Subcutaneous abdominal adipose tissue (tissue), 5 donors: ENCODE data around the gene ADAMTS18.

Experiments used
- H3K27ac ChIP-seq: one replicate; pipeline ENCODE4 v1.7.0; 2013; ENCODE audit warnings: low read depth, mild to moderate bottlenecking, inconsistent platforms, low read length, moderate library complexity
- H3K27me3 ChIP-seq, 5 donors: one replicate each; pipeline ENCODE4 v1.7.0; 2013; ENCODE audit warnings: low read length in 5 of 5, inconsistent platforms in 1 of 5; ENCODE audit not compliant: control insufficient read depth in 5 of 5, insufficient read depth in 4 of 5
- H3K36me3 ChIP-seq, 5 donors: one replicate each; pipeline ENCODE4 v1.7.0; 2013; ENCODE audit warnings: low read length in 5 of 5; ENCODE audit not compliant: control insufficient read depth in 5 of 5, insufficient read depth in 5 of 5
- H3K4me1 ChIP-seq, 5 donors: one replicate each; pipeline ENCODE4 v1.7.0; 2013; ENCODE audit warnings: low read length in 5 of 5, mild to moderate bottlenecking in 3 of 5, moderate library complexity in 1 of 5; ENCODE audit not compliant: control insufficient read depth in 5 of 5, insufficient read depth in 5 of 5
- H3K4me3 ChIP-seq, 5 donors: one replicate each; pipeline ENCODE4 v1.7.0; 2013; ENCODE audit warnings: low read length in 5 of 5, low read depth in 1 of 5
- H3K9ac ChIP-seq, 5 donors: one replicate each; pipeline ENCODE4 v1.7.0; 2013; ENCODE audit warnings: low read length in 5 of 5, mild to moderate bottlenecking in 4 of 5, moderate library complexity in 3 of 5
- H3K9me3 ChIP-seq, 5 donors: one replicate each; pipeline ENCODE4 v1.7.0; 2013; ENCODE audit warnings: low read length in 5 of 5; ENCODE audit not compliant: control insufficient read depth in 5 of 5
- donor health status: healthy.
- donor health status: healthy.
- donor health status: healthy.
- donor health status: healthy.
- donor health status: healthy.

Gene ADAMTS18

DNA sequence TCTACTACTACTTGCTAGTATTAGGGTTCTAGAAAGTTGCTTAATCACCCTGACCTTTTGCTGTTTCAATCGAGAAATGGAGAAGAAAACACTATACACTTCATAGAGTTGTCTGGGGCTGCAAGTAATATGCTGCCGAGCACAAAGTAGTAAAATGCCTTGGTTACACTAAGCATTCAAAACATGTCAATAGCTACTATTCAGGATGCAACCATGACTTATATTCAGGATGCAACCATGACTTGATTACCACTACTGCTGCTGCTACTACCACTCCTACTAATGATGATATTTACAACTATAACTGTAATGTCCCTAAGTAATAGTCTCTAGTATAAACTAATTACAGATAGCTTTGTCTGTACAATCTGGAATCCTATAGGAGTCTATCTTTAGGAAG, 35.3 kb downstream of the ADAMTS18 start:
- Histone ChIP-seq H3K36me3 (no peaks in the 10 kb centered on the region), H3K4me3 (no peak overlapping the region), H3K9ac (no peak overlapping the region), H3K9me3 (no peaks in the 10 kb centered on the region), H3K4me1 (peaks cover 0 to 43% (median 0%) of the 10 kb centered on the region in 5 donors), H3K27me3 (no peaks in the 10 kb centered on the region), H3K27ac (no peak overlapping the region)

DNA sequence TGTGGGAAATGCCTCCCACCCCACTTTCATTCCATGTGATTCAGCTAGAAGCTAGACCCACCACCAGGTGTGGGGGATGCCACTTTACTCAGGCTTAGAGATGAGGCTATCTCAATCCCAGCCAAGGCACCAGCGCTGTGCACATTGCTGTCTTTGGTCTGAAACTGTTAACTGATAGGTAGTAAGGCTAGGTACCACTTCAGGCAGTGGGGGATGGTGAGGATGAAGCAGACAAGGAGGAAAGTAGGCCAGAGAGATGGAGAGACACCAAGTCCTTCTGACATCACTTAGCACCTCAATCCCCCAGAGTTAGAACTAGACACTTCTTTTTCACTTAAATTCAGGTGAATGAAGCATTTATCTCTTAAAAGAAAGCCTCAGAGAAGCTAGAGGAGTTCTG, 35.8 kb downstream of the ADAMTS18 start:
- Histone ChIP-seq H3K4me1 (peaks cover 0 to 38% (median 0%) of the 10 kb centered on the region in 5 donors), H3K27ac (no peak overlapping the region), H3K9ac (no peak overlapping the region), H3K27me3 (no peaks in the 10 kb centered on the region), H3K9me3 (no peaks in the 10 kb centered on the region), H3K4me3 (no peak overlapping the region), H3K36me3 (no peaks in the 10 kb centered on the region)

DNA sequence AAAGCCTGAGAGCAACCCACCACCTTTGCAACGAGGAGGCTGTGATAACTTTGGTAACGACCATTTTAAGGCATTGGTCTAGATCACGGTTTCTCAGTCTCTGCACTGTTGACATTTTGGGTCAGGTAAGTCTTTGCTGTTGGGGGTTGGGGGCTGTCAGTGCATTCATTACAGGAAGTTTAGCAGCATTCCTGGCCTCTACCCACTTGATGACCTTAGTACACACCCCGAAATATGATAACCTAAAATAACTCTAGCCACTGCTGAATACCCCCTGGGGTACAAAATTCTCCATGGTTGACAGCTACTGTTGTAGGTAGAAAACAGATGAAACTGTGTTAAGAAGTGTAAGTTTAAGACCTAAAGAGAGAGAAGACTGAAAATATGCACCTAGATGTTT, 36.3 kb downstream of the ADAMTS18 start:
- no peaks in the 10 kb centered on the region for H3K36me3 ChIP-seq

DNA sequence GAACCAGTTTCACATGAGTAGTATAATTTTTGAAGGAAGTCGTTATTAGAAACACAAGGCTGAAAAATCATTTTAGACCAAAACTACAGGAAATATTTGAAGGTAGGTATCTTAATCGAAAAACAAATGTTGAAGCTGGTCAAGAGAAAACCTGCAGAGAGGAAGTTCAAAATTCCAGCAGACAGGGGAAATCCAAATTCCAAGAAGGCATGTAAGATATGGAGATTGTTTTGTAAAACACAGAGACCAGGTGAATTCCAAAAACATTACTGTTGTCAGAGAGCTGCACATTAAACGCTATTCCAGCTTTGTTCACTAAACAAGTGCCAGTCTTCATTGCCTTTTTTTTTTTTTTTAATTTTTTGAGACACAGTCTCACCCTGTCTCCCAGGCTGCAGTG, 38.4 kb downstream of the ADAMTS18 start:
- Histone ChIP-seq H3K9me3 (no peaks in the 10 kb centered on the region), H3K27ac (no peak overlapping the region), H3K9ac (no peak overlapping the region), H3K4me1 (peaks cover 0 to 17% (median 0%) of the 10 kb centered on the region in 5 donors), H3K36me3 (no peaks in the 10 kb centered on the region), H3K4me3 (no peak overlapping the region), H3K27me3 (no peaks in the 10 kb centered on the region)

More for the DNA sequence above, 36.3 kb downstream of the ADAMTS18 start:
- H3K27ac ChIP-seq, result no peak overlapping the region
- no peak overlapping the region for H3K9ac ChIP-seq
- H3K27me3 ChIP-seq, result no peaks in the 10 kb centered on the region
- H3K4me1 ChIP-seq, result peaks cover 0 to 35% (median 0%) of the 10 kb centered on the region in 5 donors
- H3K9me3 ChIP-seq, result no peaks in the 10 kb centered on the region
- H3K4me3 ChIP-seq, result no peak overlapping the region

DNA sequence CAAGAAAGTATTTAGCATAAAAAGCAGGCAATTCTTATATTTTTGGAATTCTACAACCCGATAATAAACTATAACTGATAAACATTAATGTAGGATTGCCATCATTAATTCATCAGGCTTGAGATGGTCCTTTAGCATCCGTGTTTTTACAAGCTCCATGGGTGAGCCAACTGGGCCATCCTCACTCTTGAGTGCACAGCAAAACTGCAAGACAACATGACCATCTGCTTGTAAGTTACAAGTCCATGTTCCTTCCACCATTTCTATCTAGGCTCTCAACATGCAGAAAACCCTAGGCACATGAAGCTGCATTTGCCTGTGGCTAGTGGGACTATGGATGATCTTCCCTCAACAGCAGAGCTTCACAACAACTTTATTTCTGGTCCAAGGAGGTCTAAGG, 40.1 kb downstream of the ADAMTS18 start:
- peaks cover 0 to 12% (median 0%) of the 10 kb centered on the region in 5 donors for H3K4me1 ChIP-seq
- no peak overlapping the region for H3K9ac ChIP-seq
- H3K9me3 ChIP-seq, result no peaks in the 10 kb centered on the region
- H3K27me3 ChIP-seq, result no peaks in the 10 kb centered on the region
- no peaks in the 10 kb centered on the region for H3K36me3 ChIP-seq
- no peak overlapping the region for H3K4me3 ChIP-seq
- no peak overlapping the region for H3K27ac ChIP-seq

DNA sequence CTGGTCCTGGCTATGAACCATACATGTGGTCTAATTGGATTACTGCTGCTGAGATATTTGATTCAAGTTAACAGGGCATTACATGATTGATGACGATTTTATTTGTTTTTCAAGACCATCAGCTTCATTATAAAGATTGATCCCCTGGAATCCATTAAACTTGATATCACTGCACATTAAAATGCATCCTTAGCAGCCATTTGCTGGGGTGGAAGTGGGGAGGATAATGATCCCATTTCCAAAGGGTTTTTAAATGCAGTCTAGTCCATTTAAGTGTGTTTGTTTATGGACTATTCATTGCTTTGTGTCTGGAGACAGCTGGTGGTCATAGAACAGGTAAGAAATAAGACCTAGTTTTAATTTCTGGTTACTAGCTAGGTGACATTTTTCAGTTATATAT, 40.9 kb downstream of the ADAMTS18 start:
- Histone ChIP-seq H3K9me3 (no peaks in the 10 kb centered on the region), H3K9ac (no peak overlapping the region), H3K4me1 (peaks cover 0 to 12% (median 0%) of the 10 kb centered on the region in 5 donors), H3K36me3 (peaks cover 0 to under 1% (median 0%) of the 10 kb centered on the region in 5 donors), H3K4me3 (no peak overlapping the region), H3K27me3 (no peaks in the 10 kb centered on the region), H3K27ac (no peak overlapping the region)

DNA sequence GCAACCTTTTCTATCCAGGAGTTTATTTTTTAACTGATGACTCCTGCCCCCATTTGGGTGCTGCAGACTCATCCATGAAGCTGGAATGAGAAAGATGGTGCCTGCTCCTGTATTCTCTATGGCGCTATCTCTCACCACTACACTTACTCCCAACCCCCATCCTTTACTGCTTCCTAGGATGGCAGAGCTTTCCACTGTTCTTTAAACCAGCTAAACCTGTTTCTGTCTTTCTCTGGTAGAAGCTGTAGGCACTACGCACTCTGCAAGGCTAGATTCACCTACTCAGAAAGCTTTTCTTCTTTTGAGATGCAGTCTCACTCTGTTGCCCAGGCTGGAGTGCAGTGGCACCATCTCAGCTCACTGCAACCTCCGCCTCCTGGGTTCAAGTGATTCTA, 47.0 kb downstream of the ADAMTS18 start:
- no peak overlapping the region for H3K27ac ChIP-seq
- H3K27me3 ChIP-seq, result no peaks in the 10 kb centered on the region
- H3K36me3 ChIP-seq, result peaks cover 0 to 3% (median 0%) of the 10 kb centered on the region in 5 donors
- peaks cover 0 to 16% (median 4%) of the 10 kb centered on the region in 5 donors for H3K4me1 ChIP-seq
- H3K4me3 ChIP-seq, result no peak overlapping the region
- no peak overlapping the region for H3K9ac ChIP-seq
- no peaks in the 10 kb centered on the region for H3K9me3 ChIP-seq

DNA sequence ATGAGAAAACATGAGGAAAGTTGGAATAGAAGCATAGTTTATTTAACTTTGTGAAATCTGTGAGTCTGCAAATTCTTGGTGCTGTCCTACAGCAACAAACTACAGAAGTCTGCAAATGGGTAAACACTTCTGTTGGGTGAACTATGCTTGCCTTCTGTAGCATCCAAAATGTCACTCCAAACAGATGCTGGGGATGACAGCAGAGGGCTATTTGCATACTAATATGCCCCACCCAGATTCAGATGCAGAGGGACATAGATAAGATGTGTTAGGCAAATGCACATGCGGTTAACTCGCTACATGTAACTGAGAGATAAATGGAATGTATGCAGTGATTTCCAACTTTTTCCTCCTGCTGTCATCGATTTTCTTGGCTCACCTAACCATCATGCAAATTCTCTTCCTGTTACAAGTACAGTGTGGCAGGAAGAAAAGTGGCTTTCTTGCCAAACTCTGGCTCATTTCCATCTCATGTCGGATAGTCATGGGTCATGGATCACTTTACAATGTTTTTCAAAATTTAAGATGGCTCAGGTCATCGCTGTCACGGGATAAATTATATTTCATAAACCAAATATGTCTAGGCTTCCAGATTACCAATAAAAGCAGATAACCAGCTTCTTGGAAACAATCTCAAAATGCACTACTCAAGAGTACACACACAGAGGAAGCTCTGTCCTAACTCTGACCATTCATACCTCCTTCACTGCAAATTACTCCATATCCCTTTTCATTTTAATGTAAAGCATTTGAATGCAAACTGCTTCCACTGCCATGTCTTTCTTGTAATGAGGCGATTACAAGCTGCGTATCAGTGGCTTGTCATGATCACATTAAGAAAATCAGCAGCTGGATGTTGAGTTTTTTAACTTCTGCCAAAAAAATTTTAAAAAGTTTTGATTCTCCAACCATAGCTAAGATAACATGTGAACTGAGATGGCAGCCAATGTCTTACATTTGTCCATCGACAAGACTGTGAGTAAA, 47.7 kb downstream of the ADAMTS18 start:
- Histone ChIP-seq H3K4me3 (no peak overlapping the region), H3K9me3 (no peaks in the 10 kb centered on the region), H3K36me3 (peaks cover 0 to 3% (median 0%) of the 10 kb centered on the region in 5 donors), H3K9ac (no peak overlapping the region), H3K27me3 (no peaks in the 10 kb centered on the region), H3K4me1 (peaks cover 0 to 16% (median 4%) of the 10 kb centered on the region in 5 donors), H3K27ac (no peak overlapping the region)

DNA sequence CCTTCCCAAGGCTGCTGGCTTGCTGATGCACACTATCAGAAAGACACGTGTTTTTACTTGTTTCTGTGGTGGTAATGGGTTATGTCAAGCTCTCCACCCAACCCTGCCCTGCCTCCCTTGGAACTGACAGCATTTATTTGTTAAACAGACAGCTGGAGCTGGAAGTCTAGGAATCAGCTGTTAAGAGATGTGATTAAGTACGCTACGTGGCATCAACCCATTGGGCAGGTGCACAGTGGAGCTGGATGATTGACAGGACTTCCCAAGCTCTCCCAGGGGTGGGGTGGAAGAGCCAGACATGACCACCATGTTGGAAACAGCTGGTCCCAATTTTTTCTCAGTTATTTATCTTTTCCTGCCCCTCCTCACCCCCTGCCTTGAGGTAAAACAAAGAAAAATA, 49.4 kb downstream of the ADAMTS18 start:
- Histone ChIP-seq H3K36me3 (peaks cover 0 to 3% (median 0%) of the 10 kb centered on the region in 5 donors), H3K27me3 (no peaks in the 10 kb centered on the region), H3K4me3 (no peak overlapping the region), H3K9me3 (no peaks in the 10 kb centered on the region), H3K4me1 (peaks cover 0 to 18% (median 4%) of the 10 kb centered on the region in 5 donors), H3K9ac (no peak overlapping the region), H3K27ac (no peak overlapping the region)

DNA sequence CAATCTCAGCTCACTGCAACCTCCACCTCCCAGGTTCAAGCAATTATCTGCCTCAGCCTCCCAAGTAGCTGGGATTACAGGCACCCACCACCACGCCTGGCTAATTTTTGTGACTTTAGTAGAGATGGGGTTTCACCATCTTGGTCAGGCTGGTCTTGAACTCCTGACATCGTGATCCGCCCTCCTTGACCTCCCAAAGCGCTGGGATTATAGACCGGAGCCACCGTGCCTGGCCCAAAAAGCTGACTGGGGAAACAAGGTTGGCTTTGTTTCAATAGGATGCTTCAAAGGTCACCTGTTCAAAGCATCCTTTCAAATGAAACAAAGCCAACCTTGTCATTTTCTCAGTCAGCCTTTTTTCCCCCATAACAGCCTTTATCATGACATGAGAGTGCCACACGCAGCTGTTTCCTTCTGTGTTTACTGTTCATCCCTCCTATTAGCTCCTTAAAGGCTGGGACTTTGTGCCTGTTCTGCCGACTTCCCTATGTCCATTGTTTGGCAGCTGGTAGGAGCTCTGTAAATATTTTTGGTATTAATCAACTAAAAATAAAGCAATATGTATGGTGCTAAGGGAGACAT, 51.1 kb downstream of the ADAMTS18 start:
- Histone ChIP-seq H3K4me3 (no peak overlapping the region), H3K9ac (no peak overlapping the region), H3K36me3 (peaks cover 0 to under 1% (median 0%) of the 10 kb centered on the region in 5 donors), H3K4me1 (peaks cover 0 to 18% (median 4%) of the 10 kb centered on the region in 5 donors), H3K27me3 (no peaks in the 10 kb centered on the region), H3K9me3 (no peaks in the 10 kb centered on the region), H3K27ac (no peak overlapping the region)
